Activated CD8-positive, alpha-beta memory T cell treated with anti-CD3 and anti-CD28 coated beads for 48 hours (primary cell): ENCODE results near the gene ICE1.
"Not testable (repeated sequence)": the region's sequence is repeated elsewhere in the genome, so short reads cannot be mapped to it uniquely, and the experiment has no call there.

Experiments
- DNase-seq, 3 experiments: peaks; one replicate each; pipeline ENCODE4 v3.0.0-alpha.2; 2020; ENCODE audit warnings: low read depth in 2 of 3, low spot score in 2 of 3

The ICE1 gene

DNA sequence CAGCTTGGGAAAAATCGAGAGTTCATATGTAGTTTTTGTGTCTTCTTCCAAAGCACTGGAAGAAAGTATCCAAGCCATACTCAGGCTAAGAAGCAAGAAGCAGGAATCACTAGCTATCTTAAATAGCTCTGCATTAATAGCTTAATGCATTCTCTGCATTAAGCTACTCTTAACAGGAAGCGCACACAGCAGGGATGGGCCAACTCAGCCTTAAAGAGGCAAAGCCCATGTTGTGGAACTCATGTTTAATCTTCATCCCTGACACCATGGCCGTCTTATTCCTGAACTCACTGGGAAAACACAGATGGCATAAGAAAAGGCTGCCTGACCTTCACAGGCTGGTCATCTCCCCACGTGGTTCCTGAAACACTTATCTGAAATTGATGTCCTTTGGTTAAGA lies 18.7 kb upstream of the ICE1 start:
- DNase-seq, result no peak

- no peak for DNase-seq
Measured at GRCh38 chr5:5404381-5404780, 18.1 kb upstream of the ICE1 start.

DNA sequence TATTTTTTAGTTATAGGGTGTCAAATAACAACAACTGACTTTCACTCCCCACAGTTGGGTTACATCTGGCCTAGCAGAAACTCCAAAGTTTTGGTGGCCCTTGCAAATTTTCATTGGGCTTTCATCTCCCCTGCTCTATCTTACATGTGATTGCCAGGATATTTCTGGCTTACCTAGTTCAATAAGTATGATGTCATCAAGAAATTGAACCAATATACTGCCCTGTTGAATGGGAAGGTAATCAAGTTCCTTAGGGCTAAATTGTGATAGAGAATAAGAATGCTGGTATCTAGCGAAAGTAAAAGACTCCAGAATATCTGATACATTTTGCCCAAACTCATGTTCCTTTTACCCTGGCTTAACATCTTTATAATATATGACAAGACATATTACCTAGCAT lies 17.0 kb upstream of the ICE1 start:
- no peak for DNase-seq

- DNase-seq, result no peak
Measured at GRCh38 chr5:5407924-5408323, 14.6 kb upstream of the ICE1 start.

DNA sequence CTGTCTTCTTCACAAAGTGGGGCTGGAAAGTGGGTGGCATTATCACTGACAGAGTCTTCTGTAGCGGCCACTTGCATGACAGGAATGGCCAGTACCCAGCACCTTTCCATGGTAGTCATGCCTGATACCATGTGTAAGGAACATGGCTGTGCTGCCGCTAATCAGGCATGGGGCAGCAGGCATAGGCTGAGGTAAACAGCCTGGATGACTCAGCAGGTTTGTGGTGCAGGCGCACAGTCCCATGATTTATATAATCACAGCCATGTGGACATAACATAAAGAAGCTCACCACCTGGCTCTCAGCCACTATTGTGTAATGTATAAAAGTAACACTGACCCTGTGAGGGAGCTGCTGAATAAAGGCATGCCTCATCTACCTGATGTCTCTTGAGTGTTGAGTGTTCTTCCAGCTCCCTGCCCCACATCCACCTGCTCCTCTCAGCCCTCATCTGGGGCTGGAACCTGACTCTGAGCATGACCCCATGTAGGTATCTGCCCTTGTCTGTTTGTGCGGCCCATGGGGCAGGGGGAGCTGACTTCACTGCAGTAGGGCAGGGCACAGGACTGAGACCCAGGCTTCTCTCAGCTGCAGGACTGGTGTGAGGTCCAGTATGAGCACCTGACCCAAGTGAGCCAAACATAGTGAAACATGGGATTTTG lies 13.2 kb upstream of the ICE1 start:
- DNase-seq, result no peak

DNA sequence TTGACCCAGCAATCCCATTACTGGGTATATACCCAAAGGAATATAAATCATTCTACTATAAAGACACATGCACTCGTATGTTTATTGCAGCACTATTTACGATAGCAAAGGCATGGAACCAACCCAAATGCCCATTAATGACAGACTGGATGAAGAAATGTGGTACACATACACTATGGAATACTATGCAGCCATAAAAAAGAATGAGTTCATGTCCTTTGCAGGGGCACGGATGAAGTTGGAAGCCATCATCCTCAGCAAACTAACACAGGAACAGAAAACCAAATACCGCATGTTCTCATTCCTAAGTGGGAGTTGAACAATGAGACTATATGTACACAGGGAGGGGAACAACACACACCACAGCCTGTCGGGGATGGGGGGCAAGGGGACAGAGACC lies 8.6 kb upstream of the ICE1 start:
- not testable (repeated sequence) for DNase-seq

GRCh38 chr5:5414999-5415398 lies 7.5 kb upstream of the ICE1 start:
- DNase-seq, result no peak

DNA sequence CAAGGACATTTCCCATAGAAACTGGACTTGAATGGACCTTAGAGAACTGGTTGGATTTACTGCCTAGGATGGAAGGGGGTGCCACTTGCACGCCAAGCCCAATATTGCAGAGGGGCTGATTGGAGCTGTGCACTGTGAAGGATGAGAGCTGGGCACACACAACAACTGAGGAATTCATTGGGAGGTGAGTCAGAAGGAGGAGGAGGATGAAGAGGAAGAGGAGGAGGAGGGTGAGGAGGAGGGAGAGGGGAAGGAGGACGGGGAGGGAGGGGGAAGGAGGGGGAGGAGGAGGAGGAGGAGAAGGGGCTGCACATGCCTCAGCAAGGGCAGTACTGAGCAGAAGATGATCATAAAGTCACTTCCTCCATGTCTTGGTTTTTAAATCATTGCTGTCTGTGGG lies 5.7 kb upstream of the ICE1 start:
- no peak for DNase-seq

GRCh38 chr5:5418006-5418405 lies 4.5 kb upstream of the ICE1 start:
- no peak for DNase-seq

DNA sequence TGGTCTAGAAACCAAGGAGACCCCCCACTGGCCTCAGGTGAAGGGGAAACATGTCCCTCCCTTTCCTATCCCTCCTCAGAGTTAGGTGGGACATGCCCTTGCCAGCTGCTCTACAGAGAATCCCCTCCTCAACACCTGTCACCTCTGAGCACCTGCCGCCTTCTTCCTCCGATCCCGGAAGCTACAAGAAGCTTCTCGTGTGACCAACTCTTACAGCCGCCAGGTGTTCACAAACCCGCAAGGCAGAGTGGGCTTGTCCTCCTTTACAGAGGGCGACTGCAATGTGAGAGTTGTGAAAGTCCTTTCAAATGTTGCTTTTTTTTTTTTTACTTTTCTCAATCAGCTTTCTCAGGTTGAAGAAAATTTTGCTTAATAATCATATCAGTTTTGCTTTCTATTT lies 3.7 kb upstream of the ICE1 start:
- no peak for DNase-seq

- no peak for DNase-seq
Measured at GRCh38 chr5:5419291-5420210, 2.9 kb upstream of the ICE1 start.

- DNase-seq, result no peak
Measured at GRCh38 chr5:5420251-5420650, 2.2 kb upstream of the ICE1 start.

DNA sequence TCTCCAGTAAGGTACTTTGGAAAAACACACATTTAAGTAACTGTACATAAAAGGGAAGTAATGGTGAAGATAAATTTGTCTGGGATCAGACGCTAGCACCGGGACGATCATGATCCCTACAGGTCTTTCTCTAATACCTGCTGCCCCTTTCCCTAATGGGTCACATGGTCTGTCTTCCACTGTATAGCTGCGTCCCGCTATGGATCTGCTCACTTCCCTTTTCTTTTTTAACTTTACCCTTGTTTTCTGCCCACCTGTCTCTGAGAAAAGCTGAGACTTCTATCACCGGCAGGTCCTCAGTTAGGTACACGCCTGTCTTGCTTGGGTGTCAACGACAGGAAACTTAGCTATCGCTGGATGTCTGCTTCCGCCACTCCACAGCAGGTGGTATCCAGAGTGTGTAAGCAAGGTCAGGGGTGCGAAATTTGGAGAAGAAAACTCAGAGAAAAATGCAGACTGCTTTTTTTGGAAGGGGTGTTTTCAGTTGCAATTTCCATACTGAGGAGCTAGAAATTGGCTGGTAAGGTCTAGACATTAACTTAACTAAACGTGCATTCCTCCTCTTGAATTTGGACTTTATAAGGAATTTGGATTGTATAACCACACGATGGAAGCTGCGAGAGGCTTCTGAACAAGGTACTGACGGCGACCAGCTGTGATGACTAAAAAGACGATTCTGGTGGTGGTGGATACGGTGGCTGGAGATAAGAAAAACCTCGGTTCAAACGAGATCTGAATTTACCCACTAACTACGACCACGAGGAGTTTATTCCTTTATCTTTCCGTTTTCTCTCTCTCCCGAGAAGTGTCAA lies 1.1 kb upstream of the ICE1 start:
- no peak for DNase-seq

DNA sequence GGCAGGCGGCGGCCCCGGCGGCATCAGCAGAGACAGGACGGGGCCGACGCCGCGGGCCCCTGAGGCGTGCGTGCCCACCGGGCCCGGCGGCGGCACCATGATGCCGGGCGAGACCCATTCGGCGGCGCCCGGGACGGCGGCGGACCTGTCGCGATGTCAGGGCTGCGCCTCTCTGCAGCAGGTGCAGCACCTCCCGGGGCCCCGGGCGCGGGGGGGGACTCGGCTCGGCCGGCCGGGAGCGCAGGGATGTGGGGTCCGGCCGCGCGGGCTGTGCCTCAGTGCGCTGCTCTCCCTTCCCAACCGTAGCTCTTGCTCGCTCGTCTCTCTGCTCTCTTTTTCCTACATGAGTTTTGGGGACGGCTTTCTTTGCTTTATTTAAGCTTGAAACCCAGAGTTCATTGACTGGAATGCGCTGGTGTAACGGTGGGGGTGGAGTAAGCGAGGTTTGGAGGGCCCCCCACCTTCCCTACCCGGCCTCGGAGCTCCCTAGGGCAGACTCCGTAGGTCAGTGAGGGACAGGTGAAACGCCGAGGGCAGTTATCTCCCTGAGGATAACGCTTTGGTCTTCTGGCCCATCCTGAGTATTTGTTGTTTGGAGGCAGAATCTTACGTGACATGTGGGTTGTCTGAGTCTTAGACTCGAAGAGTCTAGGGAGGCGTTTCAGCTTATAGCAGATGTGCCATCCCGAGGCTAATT lies 490 bp downstream of the ICE1 start:
- DNase-seq, result no peak

DNA sequence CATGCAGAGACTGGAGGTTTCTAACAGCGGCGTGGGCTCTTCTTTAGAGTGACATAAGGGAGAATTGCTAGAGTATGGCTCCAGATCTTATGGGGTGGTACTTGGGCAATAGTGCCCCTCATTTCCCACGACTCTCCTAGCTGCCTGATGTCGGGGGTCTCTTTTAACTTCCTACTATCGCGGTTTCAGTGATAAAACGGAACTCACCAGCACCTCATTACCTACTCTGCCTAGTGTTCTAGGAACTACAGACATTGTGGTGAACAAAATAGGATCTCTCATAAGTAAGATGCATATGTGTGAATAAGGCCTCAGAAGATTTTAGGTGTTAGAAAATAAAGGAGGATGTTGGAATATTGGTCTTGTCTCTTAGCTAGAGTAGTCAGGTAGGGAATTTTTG lies 1.1 kb downstream of the ICE1 start:
- no peak for DNase-seq

- no peak for DNase-seq
Measured at GRCh38 chr5:5424736-5425135, 2.3 kb downstream of the ICE1 start.

DNA sequence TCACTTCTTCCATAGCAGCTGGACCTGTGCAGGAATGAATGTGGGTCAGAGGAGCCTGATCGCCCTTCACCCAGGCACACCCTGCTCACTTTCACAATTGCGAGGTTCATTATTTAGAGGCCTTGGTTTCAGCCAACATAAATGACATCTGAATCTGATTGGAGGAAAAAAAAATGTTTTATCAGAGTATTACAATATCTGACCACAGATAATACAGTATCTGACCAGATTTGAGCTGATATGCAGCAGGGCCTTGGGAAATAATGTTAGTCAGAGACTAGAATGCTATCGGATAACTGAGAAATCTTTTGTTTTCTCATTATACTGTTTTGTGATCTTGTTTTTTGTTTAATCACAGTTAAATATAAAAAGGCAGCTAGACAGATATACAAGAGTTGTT lies 7.7 kb downstream of the ICE1 start:
- no peak for DNase-seq

GRCh38 chr5:5432020-5432707 lies 9.7 kb downstream of the ICE1 start:
- no peak for DNase-seq

GRCh38 chr5:5436203-5436760 lies 13.8 kb downstream of the ICE1 start:
- no peak for DNase-seq
